HG03460 (cell line): Measurements from ENCODE around the gene MAP2.
A peak's percentile ranks its signal among the peaks of the same experiment; 100 is the strongest.
"Not testable (repeated sequence)": the region's sequence is repeated elsewhere in the genome, so short reads cannot be mapped to it uniquely, and the experiment has no call there.

Experiments used
- ATAC-seq: cut with Tn5 transposase; IDR thresholded peaks from one replicate; pipeline ENCODE4 v1.9.1; 2021; ENCODE audit not compliant: unreplicated experiment

Gene MAP2

DNA sequence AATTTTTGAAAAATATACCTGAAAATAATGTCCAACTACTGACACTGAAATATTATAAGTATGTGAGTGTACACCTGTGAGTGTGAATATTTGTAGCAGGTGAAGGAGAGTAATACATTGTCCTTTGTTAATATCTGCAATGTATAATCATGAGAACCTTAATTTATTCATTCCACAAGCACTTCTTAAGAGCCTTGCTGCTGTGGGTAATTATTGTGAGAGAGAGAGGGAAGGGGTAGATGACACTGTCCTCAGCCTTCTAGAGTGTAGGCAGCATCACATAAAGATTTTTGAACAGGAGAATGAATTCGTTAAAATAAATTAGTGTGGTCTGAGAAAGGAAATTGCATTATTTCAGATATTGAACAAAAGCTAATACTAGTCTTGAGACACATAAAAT lies 157.2 kb downstream of the MAP2 start:
- no peak for ATAC-seq

DNA sequence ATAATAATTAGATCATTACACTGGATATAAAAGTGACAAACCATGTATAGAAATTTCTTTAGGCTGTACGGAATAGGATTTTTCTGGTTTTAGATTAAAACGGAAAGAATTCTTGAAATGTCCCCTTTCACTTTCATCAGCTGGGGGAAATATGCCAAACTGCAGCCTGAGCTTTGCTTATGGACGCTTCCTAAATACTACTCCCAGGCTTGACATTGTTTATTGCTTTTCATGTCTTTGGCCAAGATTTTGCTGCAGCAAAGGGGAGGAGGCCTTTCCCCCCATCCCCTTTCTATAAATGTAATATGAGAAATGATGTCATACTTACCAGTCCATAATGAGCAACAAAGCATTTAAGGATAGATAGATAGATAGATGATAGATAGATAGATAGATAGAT lies 158.4 kb downstream of the MAP2 start:
- ATAC-seq: no peak

DNA sequence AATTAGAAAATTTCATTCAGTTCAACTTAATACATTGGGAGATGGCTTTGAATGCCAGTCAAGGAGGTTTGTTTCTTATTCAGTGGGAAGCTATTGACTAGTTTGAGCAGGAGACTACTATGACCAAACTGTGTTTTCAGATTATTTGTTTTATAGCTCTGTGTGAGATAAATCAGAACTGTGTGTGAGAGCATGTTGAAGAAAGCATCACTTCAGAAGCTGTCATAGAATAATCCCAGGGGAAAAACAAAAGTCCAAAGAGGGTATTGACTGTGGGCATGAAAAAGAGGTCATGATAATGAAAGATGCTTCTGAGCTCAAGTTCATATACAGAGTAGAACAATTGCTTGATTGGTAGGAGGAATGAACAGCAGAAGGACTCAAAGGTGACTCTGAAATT lies 160.6 kb downstream of the MAP2 start:
- ATAC-seq: no peak

DNA sequence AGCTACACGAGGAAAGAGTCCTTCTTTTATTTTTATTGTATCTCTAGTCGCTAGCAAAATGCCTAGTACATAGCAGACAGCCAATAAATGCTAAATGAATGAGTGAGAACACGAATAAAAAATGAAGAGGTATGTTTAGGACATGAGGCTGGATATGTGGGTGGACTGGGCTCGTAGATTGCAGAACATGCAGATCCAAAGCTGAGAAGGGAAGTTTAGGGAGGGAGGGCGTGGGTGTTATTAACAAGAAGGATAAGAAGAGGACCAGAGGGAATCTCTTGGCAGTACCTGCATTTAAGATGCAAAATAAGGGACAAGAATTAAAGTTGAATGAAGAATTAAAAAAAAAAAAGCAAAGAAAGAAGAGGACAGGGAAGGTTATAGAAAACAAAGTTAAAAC lies 161.1 kb downstream of the MAP2 start:
- ATAC-seq: no peak

DNA sequence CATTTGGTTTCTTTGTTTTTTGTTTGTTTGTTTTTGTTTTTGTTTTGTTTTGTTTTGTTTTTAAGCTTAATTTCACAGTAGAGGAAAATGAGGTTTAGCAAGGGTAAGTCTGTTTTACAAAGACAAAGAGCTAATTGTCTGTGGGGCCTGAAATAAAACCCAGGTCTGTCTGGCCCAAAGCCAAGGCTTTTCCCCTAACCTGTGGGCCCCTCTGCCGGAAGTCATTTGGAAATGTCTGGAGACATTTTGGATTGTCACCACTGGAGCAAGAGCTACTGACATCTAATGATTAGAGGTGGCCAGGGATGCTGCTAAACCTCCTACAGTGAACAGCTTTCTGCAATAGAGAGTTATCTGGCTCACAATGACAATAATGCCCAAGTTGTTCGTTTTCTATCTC lies 167.2 kb downstream of the MAP2 start:
- ATAC-seq: no peak

DNA sequence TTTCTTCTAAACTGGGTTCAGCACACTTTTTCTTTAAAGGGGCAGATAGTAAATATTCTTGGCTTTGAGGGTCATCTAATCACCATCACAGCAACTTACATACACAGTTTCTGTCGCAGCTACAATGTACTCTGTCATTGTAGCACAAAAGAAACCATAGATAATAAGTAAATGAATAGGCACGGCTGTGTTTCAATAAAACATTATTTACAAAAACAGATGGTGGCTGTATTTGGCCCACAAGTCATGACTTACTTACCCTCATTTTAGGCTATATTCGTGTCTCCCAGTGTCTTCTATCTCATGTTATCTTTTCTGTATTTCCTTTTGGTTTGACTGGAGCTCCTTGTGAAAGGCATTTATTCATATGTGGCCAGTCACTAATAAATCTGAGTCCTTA lies 168.3 kb downstream of the MAP2 start:
- ATAC-seq: no peak

DNA sequence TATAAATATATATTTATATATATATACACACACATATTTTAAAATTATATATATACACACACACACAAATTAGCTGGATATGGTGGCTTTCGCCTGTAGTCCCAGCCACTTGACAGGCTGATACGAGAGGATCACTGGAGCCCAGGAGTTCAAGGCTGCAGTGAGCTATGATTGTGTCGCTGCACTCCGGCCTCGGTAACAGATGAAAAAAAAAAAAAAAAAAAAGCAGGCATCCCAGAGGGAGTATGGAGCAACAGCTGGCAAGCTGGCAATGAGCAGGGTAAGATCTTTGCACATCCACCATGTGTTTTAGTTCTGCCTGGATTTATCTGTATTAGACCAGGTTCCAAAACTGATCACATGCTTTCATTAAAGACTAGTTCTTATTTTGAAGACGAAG lies 170.1 kb downstream of the MAP2 start:
- no peak for ATAC-seq

DNA sequence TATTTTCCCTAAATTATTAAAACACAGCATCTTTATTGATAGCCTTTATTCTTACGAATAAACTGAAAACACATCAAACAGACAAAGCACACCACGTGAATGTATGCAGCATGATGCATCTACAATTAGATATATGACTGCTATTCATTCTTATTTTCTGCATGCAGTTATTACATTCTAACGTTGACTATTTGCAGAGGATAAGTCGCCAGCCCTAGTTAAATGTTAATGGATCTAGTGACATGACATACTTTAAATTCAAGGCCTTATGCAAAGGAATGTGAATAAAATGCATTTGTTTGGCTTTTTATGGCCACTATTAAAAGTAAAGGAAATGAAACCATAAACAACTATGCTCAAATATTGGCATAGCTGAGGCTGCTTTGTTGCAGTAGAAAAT lies 172.4 kb downstream of the MAP2 start:
- ATAC-seq: no peak

DNA sequence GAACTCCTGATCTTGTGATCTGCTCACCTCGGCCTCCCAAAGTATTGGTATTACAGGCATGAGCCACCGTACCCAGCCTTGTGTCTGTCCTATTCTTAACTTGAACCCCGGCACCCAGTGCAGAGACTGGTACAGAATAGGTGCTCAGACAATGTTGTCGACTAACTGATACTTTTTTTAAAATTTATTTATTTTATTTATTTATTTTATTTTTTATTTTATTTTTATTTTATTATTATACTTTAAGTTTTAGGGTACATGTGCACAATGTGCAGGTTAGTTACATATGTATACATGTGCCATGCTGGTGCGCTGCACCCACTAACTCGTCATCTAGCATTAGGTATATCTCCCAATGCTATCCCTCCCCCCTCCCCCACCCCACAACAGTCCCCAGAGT lies 174.4 kb downstream of the MAP2 start:
- not testable (repeated sequence) for ATAC-seq

DNA sequence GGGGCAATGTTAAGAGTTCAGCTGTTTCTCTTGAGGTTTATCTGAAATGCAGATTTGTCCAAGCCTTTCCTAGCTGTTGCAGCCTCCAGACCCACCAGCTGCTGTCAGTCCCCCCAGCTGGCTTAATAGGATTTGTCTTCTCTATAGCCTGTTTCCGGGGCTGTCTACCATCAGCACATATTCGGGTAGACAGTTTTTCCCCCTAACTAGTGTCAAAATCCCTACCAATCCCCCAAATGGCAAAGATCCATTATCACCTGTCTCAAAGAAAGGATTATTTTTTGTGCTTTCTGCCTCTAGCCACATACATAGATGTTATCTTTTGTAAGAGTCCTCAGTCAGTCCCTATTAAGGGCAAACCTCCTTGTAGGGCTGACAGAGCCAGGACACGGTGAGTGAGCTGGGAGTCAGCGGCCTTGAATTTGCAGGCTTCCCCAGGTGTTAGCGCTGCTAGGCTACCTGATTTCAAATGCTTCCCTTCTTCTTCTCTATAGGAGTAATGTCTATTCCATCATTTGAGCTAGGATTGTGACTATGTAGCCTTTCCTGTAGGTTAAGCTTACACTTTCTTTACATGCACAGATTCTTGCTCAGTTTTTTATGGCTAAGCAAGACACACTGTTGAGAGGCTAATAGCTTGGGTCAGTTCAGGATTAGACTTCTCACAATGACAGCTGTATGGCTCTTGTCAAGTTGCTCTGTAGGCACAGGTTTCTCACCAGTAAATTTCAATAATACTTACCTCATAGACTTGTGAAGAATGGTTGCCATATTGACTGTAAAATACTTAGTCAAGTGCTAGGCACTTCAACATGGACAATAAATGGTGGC lies 176.7 kb downstream of the MAP2 start:
- ATAC-seq: no peak

DNA sequence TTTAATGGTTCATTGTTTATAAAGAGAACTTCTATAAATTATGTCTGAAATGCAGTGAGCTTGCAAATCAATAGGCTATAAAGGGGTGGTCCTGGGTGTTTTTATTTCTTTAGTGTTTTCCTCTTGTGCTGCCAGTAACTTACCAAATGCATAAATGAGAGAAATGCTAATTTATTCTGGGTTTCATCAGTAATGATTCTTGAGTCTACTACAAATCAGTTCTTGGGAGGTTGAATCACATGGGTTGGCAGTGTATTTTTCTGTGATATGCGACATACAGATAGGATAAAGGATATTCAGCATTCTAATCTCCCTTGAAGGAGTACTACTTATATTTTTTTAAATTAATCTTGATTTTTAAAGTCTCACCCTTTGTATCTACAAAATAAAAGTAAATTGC lies 177.7 kb downstream of the MAP2 start:
- no peak for ATAC-seq

DNA sequence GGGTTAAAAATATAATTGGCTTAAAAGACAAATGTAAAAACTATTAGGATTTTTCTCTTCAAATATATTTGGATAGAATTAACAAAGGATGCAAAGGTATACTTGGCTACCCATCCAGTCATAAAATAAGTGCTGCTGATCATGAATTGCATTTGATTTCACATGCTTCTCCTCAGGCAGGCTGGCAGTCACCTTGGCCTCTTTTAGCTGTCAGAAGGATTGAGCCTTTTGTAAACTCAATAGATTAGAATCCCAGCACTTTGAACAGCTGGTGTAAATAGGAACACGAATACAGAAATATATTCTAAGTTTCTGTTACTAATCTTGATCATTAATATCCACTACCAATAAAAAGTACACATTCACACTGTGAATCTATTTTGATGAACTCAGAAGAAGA lies 178.4 kb downstream of the MAP2 start:
- no peak for ATAC-seq

DNA sequence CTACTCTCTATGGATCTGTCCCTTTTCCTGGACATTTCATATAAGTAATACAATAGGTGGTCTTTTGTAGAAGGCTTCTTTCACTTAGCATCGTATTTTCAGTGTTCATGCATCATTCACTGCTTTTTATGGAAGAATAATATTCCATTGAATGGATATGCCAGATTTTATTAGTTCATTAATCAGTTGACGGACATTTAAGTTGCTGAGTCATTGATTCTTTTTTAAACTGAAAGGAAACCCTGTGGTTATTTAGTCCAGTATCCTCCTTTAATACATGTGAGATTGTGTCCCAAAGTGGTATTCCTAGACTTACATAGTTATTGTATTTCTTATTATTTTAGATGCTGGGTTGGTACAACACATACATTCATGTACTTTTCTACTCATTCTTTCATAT lies 185.7 kb downstream of the MAP2 start:
- ATAC-seq: no peak

DNA sequence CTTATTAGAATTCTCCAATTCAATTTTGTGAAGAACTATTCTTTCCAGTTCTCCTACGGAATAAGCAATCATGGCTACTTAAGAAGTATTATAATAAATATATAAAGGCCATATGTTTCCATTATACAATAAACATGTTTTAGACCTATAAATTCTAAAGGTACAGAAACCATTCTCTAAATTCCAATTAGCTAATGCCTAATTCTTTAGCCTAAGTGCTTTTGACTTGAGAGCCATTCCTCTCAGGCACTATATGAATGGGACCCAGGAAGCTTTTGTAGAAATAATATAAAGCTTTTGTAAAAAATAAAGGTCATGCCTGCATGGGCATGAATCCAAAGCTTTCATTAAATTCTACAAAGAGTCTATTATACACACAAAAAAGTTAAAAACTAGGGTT lies 186.8 kb downstream of the MAP2 start:
- no peak for ATAC-seq

DNA sequence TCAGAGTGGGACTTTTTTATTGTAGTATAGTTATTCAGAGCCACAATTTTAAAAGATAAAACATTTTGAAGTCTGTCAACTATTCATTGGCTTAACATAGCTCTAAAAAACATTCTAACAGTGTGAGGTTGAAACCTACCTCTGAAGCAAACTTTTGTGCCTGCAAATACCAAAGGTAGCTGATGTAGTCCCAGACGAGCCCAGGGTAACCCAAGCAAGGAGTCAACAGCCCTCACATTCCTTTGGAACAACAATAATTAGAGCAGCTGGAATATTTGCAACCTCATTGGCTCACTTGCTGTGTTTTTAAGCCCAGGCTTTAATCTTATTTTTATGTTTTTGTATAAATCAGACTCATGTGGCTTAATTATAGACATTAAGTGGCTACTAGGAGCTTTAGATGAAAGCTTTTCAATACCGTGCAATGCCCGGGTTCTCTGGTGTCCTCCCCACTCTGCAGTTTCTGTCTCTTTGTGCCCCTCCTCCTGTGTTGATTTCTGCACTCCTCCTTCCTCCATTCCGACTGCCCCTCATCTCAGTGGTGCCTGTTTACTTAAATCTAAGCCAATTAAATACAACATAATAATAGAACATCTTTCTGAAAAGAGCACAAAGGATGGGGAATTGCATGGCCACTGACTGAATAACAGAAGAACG lies 189.9 kb downstream of the MAP2 start:
- no peak for ATAC-seq

DNA sequence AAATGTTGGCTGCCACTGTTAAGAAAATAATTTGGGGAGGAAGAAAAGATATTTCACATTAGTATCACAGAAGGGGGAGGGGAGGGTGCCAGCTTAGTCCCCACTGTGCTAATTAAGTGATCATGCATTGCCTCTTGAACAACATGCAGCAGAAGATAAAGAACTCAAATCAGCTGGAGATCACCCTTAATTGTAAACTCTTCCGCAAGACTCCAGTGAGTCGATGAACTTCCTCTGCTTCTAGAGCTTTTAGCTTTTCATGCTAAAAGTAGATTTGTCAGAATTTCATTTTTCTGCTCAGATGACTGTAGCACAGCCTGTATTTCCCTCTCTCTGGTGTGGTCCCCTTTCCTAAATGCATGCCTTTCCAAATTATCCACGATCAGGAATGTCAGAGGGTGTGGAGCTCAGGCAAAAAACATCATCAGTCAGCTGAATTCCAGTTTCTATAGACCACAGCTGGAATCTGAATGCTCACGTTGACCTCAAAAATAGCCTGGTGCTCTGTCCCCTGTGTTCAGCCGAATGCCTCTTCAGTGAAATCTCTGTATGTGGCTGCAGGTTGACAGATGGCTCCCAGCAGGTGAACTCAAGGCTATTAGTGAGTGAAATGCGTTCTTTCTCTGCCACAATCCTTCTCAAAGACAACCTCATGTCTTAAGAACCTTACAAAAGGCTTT lies 191.0 kb downstream of the MAP2 start:
- ATAC-seq: no peak

DNA sequence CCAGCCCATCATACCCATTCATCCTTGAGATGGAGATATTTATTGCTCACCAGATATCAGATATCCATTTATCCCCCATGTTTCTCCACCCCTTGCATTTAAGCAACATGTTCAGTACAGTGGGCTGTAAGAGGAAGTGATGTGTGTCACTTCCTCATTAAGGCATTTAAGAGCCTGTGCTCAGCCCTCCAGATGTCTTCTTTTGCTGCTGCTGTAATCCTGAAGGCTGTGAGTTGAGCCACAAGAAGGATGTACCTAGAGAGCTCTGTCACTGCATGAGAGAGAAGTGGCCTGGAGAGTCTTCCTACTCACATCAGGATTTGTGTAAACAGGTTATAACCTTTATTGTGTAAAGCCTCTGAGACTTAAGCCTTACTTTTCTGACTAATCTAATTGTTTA lies 195.9 kb downstream of the MAP2 start:
- peak; percentile 78 for ATAC-seq

DNA sequence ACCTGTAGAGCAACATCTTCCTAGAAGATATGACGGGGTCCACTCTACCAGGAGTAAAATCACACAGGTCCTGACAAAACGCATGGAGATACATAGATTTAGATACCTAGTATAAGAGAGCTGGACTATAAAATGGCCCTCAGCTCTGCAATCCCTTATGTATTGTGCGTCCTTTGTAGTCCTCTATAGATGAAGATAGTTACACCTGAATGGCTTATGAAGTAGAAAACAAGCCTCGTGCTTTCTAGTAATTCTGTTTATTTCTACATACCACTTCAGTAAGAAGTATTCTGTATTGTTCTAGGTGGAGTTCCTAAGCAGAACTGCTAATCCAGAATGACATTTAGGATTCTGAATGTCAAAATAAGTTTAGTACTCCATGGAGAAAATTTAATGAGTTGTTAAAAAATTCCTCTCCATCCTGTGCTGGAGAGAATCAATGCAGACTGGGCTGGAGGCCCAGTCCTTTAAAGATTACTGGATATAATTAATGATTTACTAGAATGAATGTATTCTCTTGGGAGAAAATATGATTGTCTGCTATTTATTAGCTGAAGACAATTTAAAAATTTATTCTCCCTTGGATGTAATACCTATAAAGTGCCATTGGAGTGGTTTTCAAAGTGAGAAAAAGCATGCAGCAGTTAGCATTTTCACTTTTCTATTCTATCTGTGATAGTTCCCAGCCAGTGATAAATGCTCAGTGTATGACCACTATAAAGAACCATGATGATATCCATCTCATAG lies 200.5 kb downstream of the MAP2 start:
- no peak for ATAC-seq

DNA sequence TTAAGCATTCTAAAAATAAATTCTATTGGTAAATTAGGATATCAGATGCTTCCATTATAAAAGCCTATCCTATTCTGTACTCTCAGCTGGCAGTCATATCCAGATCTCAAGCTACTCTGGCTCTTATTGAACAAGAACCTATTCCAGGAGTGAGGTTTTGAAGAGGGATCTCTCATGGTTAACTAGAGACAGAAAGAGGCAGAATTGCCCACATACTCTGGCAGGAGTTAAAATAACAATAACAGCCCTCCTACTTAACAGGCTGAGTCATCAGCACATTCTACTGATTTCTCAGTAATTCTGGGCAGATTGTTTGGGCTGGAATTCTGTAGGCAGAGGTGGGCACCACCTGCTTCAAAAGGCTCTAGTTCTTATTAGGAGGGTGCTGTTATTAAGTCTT lies 205.8 kb downstream of the MAP2 start:
- ATAC-seq: no peak

DNA sequence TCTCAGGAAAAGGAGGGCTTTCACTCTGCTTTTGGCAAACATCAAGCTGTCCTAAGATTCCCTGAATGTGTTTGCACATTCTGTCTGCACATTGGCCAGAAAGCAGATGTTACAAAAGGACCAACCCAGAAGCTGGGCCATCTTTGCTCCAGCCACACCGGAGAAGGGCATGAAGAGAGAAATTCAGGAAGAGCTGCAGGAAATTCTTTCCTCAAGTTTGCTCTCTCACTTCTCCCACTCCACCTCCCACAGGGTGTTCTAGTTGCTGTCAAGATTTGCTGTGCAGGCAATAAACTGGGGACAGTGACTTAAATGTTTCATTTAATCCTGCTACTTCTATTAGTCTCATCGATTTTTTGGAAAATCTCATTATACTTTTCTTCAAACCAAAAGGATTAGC lies 210.1 kb downstream of the MAP2 start:
- no peak for ATAC-seq

DNA sequence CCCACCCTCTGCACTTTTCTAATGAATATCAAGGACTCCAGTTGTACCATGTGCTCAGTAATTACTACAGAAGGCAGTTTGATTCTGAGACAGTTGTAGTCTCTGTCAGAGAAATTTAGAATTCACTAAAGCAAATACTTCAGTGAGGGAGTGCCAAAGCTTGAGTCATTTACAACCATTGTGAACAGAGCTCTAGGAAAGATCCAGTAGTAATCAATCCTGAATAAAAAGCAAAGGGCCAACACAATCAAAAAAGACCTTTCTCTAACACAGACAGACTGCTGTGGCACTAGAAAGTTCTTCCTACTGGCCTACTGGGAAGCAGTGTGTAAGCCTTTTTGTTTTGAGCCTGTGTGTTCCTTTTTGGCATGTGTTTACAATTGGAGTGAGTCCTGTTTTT lies 212.2 kb downstream of the MAP2 start:
- no peak for ATAC-seq

DNA sequence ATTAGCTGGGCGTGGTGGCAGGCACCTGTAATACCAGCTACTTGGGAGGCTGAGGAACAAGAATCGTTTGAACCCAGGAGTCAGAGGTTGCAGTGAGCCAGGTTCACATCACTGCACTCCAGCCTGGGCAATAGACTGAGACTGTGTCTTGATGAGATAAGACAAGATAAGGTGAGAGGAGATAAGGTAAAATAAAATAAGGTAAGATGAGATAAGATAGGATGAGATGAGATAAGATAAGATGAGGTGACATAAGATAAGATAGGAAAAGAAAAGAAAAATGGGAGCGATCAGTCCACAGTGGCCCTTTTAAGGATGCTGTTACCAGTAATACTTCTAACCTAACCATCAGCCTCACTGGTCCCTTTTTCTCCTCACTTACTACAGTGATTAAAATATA lies 213.4 kb downstream of the MAP2 start:
- ATAC-seq: no peak
